C1 segment of cervical spinal cord (tissue), 14 donors: ENCODE data around the gene FAM120B.

Experiments
- DNase-seq, 14 donors: peaks; one replicate each; lab custom pipeline; 2025; lab: John Stamatoyannopoulos, UW

The FAM120B gene

DNA sequence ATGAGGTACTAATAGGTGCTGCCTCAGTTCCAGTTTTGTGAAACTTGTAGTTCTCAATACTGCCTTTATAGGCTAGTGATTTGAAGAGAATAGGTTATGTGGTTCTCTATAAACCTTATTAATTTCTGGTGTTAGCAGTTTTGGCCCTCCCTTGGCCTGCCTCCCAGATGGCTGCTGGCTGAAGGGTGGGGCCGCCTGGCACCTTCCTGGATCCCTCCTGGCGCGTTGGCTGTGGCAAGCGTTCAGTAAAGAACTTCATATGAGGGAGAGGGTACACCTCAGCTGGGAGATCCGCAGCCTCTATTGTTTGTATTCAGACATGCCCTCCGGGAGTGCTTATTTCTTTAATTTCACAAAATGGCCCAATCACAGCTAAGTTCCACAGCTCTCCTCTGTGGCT lies 51.9 kb downstream of the FAM120B start:
- no peak for DNase-seq

DNA sequence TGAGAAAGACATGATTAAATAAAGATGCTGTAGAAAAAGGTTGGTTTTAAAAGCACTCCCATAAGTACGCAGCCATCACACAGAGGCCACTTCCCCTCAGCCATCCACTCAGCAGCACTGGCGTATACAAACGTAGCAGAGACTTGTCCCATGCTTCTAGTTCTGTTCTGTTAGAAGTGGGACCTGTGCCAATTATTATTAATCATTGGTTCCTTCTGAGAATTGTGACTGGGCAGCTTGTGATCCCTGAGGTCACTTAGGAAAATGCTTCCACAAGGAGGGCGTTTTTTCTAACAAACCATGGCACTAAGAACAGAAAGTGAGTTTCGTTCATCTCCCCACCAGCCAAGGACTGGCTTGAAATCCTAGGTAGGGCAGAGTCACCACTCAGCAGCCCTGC lies 53.9 kb downstream of the FAM120B start:
- no peak for DNase-seq

DNA sequence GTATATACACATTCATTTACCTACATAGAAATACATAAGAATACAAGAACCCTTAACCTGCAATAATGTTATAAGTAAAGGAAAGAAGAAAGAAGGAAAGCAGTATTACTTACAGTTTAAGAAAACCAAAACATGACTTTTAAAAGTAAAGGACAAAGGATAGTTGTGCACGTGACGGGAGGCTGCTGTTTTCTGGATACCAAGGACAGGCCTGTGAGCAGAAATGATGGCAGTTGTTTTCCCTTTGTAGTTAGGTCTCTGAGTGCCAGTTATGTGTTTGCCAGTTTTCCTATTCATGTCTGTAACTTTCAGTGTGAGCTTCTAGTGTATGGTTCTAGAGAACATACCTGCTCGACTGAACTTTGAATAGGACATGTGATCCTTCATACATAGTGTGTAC lies 54.8 kb downstream of the FAM120B start:
- no peak for DNase-seq

DNA sequence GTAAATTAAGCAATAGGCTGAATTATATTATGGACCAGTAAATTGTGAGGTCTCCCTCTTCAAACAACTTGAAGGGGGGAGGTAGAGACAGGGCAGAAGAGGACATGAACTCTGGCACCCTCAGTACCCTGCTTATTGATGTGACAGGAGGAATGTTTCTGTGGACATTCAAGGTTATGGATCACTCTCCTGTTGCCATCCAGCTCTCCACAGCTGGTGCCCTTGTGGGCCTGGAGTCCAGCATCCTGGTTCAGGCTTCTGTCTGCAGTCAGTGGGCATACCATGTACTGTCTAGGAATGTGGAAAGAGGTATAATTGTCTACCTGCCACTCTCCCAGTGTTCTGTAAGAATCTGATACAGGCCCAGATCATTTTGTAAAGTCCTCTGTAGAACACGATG lies 55.6 kb downstream of the FAM120B start:
- no peak for DNase-seq

DNA sequence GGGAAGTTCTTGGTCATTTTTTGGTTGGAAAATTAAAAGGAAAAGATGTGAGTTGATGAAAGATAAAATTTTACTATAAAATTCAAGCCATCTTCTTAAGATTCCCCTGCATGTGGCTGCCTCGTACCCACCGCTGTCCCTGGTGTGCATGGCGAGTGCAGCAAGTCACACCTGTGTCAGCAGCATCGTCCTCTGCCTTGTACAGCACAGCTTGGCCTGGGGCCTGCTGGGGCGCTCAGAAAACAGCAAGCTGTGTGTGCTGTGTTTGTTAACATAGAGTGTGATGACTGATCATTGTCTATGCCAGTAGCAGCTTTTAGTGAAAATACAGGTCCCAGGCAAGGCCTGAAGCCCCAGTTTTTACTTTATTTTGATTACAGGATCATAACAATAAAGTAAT lies 56.7 kb downstream of the FAM120B start:
- DNase-seq = no peak

DNA sequence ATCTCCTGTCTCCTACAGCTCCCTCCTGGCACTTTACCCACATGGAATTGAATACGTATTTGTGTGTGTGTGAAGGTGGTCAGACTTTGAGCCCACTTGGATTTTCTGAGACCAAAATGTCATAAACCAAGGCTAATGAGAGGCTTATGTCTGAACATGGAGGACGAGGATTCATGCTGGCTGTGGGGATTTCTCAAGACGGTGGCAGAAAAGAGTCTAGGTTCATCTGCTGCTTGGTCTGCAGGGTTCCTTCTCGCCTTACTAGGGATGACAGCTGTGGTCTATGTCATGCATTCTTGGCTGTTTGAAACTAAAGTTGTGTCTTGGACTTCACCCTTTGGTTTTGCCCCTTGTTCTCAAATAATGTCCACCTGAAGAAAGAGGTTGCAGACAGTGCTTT lies 58.6 kb downstream of the FAM120B start:
- no peak for DNase-seq

DNA sequence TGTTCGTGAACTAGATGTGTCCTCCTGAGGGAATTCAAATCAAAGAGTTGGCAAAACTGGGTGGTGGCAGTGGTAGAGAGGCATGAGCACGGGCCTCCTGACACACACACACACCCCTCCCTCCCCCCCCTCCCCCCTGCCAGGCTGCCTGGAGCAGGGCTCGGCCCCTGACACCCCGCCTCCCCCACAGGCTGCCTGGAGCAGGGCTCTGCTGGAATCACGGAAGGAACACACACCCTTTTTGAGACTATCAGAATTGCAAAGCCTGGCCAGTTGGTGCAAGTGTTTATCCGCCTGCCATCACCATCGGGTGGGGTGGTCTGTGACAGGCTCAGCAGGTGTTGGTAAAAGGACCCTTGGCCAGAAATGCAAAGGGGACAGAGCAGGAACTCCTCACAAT lies 59.0 kb downstream of the FAM120B start:
- no peak for DNase-seq

DNA sequence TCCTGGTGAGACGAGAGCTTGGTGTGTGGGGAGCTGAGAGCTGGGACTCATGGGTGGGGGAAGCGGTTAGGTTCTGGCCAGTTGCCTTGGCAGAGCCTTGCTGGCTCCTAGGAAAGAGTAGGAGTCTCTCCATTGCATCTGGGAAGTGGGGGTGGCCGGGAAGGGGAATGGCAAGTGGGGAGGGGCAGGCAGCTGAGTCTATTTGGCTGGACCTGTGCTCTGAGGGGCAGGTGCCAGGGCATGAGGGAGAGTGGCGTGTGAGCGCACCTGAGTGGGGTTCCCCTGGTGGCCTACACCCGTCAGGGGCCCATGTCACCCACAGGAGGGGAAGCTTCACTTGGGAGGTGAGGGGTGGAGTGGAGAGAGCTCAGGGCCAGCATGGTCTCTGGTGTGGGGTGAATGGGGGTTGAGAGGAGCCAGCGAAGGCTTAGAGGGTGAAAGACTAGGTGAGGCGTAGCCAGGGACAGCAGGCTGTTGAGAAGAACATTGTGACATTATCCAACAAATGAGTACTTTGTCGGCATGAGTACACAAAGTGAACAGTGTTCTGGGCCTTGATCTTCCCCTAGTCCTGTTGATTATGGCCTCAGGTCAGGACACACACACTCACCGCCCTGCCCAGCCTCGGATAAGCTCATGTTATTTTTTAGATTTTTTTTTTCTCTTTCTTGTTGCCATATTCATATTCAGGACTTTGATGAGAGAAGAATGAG lies 59.8 kb downstream of the FAM120B start:
- peak in 1 of 14 donors; percentile 73 for DNase-seq

DNA sequence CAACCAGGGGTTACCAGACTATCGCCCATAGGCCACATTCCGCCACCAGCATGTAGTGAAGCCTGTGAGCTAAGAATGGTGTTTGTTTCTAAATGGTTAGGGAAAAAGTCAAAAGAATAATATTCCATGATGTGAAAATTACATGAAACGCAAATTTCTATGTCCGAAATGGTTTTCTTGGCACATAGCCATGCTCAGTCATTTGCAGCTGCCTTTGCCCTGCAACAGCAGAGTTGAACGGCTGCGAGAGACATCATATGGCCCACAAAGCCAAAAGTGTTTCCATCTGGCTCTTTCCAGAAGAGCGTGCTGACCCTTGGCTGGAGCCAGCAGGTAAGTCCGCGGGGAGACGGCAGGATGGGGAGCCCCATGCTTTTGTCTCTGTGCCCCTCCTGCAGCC lies 60.7 kb downstream of the FAM120B start:
- DNase-seq = no peak

DNA sequence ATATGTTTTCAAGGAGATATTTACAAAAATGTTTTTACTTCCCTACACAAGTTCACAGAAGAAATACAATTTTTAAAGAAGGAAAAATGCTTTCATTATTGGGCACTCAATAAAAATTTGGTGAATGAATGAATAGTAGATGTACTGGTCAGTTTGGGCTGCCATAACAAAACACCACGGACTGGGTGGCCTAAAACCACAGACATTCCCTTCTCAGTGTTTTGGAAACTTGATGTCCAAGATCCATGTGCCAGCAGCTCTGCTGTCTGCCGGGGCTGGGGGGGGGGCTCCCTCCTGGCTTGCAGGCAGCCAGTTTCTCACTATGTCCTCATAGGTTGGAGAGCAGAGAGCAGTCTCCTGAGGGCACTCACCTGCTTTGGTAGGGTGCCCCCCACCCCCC lies 62.0 kb downstream of the FAM120B start:
- no peak for DNase-seq

DNA sequence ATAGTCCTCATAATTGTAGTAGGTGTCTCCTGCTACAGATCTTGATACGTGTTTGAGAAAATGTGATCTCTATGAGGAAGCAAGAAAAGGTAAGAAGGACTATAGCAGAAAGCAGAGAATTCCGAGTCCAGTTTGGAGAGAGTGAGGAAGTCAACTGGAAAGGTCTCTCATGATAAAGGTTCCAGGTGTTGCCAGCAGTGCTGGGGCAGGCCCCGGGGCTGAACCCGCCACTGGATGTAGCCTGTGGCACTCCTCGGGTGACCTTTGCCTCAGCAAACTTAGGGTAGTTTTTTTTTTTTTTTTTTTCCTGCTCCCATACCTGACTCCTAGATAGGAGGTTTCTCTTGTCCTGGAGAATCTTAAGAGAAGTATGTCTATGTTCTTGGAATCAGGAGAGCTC lies 62.8 kb downstream of the FAM120B start:
- DNase-seq = no peak

DNA sequence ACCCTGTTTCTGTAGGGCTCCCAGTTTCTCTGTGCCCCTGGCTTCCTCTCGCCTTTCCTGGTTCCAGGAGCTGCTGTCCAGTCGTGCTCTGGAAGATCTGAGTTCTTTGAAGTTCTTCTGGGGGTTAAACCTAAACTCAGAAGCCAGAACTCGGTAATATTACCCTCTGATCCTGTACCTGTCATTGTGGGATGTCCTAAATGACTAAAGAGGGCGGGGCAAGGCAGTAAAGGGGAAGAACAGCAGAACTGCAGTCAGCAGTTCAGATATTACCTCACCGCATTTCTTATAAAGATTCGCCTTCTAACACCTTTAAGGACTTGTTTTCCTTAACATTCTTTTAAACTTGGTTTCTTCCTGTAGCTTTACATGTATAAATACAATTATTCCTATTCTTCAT lies 63.9 kb downstream of the FAM120B start:
- no peak for DNase-seq

DNA sequence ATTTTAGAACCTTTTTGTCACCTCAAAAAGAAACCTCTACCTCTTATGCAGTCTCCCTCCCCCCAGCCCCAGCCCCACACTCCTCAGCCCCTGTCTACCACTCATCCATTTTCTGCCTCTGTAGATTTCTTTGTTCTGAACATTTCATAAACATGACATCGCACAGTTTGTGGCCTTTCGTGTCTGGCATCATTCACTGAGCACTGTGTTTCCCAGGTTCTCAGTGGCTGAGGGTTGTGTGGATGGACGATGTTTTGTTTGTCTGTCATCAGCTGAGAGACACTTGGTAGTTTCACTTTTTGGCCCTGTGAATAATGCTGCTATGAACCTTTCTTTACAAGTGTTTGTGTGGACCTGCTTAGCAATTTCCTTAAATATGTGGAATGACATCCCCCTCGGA lies 64.5 kb downstream of the FAM120B start:
- no peak for DNase-seq

DNA sequence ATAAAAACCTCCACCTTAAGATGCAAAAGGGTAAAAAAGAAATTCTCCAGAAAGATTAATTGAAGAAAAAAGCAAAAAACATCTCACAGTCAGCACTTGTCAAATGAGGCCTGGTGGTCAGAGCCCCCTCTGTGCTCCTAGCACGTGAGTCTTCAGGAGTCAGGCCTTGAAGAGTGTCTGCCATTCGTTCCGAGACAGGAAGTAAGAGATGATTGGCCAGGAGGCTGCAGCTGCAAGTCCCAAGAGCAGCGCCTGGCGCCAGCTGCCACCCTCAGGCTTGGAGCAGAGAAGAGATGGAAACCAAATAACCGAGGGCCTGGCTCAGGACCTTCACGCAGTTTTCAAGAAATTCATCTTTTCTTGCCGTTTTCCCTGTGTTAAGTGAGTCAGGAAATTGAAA lies 65.0 kb downstream of the FAM120B start:
- DNase-seq = peak in 7 of 14 donors; percentile 31 to 68 (median 51)

DNA sequence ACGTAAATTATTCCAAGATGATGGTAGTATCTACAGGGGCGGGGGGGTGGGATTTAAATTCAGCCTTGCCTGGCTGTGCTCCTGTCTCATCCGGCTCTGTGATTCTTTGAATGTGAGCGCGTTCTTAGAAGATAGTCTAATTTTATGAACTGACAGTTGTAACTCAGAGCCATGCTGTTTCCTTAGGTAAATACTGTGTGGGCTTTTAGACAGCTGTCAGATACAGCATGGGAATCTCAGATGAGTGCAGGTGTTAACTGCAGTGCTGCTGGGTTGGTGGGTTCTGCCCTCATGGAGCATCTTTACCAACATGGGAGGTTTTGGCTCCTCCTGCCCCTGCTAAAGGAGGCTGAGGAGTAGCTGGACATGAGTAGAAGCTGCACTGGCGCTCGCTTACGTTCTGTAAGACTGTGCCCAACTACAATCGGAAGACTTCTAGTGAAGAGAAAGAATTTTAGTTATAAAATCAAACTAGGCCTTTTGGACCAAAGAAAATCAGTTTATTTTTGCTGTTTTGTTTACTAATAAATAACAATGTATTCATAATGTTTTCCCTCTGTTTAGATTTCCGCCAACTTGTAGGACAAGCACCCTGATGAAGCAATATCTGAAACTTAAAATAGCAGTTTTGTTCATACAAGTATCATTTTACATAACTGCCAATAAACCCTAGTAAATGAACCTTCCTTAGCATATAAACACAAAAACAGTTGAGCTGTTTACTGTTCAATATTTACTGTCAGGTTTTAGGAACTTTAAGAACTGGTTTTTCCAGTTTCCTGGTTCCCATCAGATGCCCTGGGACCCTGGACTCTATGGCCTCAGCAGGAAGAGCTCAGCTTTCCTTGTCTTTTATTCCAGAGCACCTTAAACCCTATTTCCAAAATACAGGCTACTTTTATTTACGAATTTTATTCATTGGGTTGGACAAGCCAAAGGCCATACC lies 66.1 kb downstream of the FAM120B start:
- no peak for DNase-seq

DNA sequence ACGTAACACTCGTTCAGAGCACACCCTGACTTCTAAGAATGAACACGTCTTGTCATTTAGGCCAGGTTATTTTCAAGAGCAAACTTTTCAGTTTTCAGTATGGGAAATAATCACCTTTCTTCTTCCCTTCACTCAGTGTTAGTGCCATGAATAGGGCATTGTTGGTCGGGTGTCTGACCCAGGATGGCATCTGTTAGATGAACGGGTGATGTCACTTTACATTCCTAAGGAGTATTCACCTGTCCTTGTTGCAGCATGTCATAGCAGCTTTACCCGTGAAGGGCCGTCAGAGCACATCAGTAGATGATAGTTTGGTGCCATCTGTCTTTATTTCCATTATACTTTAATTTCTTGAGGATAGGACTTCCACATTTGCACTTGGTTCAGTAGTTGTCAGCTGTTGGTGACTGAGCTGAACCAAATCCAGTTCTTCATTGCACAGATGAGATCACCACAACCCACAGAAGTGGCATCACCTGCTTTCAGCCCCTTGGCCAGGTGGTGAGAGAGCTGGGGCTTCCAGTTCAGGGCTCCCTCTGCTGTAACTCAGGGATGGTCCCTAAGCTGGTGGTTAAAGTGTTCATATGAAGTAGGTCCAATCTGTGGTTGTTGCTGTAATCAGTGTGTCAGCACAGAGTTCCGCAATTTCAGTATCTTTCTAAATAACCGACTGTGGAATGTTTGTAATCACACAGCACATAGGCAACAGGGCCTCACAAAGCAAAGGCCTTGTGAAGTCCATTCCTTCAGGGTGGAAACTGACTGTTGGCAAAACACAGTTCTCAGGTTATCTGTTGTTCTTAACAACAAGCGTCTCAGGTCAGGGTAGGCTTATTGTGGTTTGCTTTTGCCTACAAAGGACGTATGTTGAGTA lies 68.2 kb downstream of the FAM120B start:
- no peak for DNase-seq

DNA sequence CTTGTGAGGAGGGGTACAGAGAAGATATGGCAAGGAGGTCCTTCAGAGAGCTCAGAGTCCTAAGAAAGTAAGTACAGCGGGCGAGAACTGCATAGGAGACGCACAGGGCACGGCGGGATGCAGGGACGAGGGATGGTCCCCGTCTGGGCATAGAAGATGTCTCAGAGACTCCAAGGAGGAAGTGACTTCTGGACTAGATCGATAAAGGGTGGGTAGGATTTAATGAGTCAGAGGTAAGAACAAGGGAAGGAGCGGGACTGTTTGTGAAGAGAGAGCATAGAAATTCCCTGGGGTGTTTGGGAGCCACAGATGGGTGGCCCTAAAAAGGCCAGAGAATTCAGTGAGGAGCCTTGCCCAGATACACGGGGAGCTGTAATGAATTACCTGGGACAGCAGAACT lies 69.1 kb downstream of the FAM120B start:
- DNase-seq = no peak

DNA sequence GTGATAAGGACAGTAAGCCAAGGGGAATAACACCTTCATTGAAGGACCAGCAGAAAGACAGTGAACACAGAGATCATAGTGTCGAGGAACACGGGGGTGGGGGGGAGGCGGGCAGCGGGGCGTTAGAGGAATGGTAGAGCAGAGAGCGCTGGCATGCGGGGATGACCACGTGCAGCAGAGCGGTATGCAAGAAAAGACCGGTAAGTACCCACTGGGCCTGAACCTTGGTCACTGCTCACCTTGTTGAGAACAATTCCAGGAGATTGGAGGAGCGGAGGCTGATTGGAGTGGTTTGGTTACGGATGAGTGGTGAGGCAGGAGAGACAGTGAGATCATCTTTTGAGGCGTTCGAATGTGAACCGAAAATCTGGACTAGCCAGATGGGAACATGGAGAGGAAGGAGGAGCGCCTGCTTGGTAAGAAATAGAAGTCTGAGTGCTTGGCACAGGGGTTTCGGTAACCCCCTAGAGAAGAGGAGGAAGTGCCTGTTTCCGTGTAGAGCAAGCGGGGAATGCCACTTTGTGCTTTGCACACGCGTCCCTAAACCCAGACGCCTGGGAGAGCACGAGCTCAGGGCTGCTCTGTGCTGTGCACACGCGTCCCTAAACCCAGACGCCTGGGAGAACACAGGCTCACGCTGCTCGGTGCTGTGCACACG lies 70.0 kb downstream of the FAM120B start:
- no peak for DNase-seq

DNA sequence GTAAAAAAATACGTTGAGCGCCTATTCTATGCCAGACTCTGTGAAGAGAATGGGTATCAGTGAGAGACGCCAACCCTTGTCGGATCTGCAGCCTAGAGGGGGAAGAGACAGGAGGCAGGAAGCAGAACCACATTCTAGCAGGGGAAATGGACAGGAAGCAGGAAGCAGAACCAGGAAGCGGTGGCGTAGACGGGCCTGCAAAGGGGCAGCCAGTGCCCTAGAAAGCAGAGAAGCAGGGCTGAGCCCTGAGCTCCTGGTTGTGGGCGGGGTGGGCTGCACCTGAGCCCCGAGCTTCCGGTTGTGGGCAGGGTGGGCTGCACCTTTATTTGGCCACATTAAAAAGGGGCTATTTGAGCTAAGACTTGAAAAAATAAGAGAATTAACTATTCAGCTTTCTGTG lies 71.9 kb downstream of the FAM120B start:
- no peak for DNase-seq

DNA sequence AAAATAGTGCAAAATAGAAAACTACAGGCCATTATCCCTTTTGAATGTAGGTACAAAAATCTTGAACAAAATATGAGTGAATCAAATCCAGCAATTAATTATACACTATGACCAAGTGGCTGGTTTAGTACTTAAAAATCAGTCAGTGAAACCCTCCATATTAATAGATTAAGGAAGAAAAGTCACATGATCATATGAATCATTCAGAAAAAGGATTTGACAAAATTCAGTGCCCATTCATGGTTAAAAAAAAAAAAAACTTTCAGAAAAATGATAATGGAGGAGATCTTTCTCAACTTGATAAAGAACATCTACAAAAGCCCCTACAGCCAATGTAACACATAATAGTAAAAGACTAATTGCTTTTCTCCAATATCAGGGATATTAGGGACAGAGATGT lies 75.0 kb downstream of the FAM120B start:
- DNase-seq = no peak

DNA sequence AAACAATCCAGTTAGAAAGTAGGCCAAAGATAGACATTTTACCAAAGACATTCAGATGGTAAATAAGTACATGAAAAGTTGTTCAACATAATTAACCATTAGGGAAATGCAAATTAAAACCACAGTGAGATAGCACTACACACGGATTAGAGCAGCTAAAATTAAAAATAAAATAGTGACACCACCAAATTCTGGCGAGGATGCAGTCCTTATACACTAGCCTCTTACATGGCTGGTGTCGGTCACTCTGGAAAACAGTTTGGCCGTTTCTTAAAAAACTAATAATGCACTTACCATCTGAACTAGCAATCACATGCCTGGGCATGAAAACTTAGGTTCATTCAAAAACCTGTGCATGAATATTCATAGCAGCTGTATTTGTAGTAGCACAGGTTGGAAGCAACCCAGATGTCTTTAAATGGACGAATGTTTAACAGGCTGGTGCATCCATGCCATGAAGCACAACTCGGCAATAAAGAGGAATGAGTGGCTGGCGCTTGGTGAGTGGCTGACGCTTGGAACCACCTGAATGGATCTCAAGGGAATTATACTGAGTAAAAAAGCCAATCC lies 77.0 kb downstream of the FAM120B start:
- no peak for DNase-seq
